GM21515 (cell line): ENCODE results near the gene MYBPH.

Experiments used
- ATAC-seq: cut with Tn5 transposase; IDR thresholded peaks from one replicate; pipeline ENCODE4 v1.9.1; 2021; ENCODE audit not compliant: unreplicated experiment

The MYBPH gene

GRCh38 chr1:203150511-203151297, 24.9 kb downstream of the MYBPH start:
- no peak for ATAC-seq

DNA sequence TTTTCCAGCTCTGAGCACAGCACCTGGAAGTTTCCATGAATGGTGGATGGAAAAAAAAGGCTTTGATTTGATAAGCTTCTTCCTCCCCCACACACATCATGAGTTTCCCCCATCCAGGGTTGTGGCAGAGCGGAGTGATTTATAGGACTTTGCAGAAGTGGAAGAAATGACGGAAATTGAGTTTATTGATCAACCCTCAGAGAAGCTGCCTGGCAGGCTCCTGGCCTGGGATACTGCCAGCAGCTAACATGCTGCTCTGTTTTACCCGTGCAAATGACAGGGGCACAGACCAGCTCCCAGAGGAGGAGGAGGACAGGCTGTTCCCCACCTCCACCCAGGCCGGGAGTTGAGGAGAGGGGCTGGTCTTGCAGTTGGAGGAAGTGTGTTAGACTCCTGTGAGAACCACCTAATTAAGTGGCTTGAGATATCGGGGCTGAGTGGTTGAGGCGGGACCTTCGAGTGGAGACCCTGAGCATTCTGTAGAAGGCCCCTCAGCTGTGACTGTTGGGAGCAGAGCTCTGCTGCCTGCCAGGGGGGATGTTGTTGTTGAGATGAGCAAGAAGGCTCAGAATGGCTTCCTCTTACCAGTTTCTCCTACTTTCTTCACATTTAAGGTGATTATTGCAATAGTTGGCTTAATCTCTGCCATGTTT, 26.3 kb downstream of the MYBPH start:
- no peak for ATAC-seq

DNA sequence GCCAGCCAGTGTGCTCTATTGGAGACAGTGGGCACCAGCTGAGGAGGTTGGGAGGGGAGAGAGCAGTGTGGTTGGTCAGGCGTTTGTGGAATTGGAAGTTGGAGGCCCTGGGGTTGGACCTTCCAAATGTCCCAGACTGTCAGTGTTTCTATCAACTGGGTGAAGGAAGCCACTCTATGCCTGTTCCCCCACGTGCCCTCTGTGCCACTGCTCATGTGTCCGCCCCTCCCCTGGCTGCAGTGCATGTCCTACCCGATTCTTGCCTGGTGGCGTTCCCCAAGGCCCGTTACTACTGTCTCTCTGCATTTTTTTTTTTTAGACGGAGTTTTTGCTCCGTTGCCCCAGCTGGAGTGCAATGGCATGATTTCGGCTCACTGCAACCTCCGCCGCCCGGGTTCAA, 27.0 kb downstream of the MYBPH start:
- ATAC-seq, result no peak

DNA sequence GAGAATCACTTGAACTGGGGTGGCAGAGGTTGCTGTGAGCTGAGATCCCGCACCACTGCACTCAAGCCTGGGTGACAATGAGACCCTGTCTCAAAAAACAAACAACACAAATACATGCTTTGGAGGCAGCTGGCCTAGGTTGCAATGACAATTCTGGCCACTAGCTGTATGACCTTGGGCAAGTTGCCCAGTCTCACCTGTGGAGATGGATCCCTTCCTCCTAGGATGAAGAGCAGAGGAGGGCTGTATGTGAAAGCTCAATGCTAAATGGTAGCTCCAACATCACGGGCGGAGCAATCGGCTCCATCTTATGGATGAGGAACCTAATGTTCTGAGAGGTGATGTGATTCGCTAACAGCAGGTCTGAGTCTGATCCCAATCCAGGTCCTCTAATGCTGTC, 27.5 kb downstream of the MYBPH start:
- ATAC-seq, result no peak

- ATAC-seq, result no peak
Measured at GRCh38 chr1:203147376-203147775, 28.2 kb downstream of the MYBPH start.

DNA sequence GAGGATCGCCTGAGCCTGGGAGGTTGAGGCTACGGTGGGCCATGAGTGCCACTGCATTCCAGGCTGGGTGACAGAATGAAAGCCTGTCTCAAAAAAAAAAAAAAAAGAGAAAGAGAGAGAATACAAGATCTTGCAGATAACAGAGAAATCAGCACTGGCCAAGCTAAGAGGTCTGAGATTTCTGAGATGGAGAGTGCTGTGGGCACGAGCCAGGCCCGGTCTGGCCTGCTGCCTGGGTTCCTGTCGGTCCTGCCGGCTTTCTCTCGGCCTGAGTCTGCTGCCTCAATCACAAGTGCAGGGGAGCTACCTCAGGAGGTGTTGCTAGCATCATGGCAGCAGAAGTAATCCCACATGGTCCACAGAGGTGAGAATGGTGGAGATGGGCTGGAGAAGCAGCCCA, 29.1 kb downstream of the MYBPH start:
- no peak for ATAC-seq

DNA sequence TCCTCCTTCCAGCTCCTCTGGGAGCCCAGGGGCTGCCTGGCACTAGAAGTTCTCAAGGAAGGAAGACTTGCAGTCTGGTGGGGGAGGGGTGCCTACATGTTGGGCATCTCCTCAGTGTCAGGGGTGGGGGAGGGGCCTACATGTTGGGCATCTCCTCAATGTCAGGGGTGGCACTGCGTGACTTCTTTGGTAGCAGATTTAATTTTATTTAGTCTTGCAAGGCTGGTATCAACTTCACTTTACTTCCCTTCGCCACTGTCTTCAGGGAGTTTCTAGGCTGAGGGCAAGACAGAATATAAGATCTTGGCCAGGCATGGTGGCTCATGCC, 29.6 kb downstream of the MYBPH start:
- ATAC-seq, result no peak

- ATAC-seq, result no peak
Measured at GRCh38 chr1:203145321-203146041, 30.1 kb downstream of the MYBPH start.

GRCh38 chr1:203144661-203145060, 31.0 kb downstream of the MYBPH start:
- ATAC-seq, result no peak

GRCh38 chr1:203143641-203144040, 32.0 kb downstream of the MYBPH start:
- no peak for ATAC-seq

DNA sequence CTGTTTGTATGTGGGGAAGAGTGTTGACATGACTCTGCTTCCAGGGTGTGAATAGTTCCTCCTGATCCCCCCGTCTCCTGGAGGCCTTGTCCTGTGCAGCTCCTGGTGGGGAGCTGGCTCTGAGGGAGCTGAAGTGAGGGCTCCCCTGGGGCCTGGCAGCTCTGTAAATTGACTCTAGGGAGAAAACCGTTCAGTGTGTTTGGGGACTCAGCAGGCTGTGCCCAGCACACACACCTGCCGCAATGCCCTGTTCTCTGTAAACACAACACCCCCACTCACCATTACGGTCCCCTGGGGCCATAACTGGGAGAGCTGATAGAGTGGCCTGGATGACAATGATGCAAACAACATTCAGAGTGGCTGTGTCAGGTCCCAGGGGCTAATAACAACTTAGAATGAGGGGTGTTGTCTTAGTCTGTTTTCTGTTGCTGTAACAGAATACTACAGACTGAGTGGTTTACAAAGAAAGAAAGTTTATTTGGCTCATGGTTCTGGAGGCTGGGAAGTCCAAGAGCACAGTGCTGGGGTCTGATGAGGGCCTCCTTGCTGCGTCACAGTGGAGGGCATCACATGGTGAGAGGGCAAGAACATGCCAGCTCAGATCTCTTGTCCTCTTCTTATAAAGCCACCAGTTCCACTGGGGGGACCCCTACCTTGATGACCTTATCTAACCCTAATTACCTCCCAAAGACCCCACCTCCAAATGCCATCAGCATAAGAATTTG, 32.8 kb downstream of the MYBPH start:
- no peak for ATAC-seq

DNA sequence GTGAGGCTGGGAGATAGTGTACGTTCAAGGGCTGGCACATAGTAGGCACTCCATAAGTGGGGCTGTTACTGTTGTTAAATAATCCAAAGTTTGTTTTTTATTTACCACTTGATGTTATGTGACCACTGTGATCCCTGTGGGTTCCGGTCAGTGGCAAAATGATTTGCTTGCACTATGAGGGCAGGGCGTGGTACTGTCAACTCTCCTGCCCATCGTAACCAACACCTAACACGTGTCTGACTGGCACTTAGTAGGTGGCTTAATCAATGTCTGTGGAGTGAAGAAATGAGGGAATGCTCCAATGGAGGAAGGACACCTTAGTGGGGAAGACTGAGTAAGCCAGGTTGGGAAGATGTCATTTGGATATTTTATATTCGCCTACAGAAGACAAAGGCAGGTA, 33.5 kb downstream of the MYBPH start:
- ATAC-seq, result no peak

GRCh38 chr1:203140743-203141520, 34.7 kb downstream of the MYBPH start:
- no peak for ATAC-seq

- ATAC-seq, result no peak
Measured at GRCh38 chr1:203139976-203140475, 35.6 kb downstream of the MYBPH start.

GRCh38 chr1:203138066-203138465, 37.6 kb downstream of the MYBPH start:
- ATAC-seq, result no peak

- ATAC-seq, result no peak
Measured at GRCh38 chr1:203137324-203137723, 38.3 kb downstream of the MYBPH start.

- ATAC-seq, result no peak
Measured at GRCh38 chr1:203136409-203137042, 39.1 kb downstream of the MYBPH start.

DNA sequence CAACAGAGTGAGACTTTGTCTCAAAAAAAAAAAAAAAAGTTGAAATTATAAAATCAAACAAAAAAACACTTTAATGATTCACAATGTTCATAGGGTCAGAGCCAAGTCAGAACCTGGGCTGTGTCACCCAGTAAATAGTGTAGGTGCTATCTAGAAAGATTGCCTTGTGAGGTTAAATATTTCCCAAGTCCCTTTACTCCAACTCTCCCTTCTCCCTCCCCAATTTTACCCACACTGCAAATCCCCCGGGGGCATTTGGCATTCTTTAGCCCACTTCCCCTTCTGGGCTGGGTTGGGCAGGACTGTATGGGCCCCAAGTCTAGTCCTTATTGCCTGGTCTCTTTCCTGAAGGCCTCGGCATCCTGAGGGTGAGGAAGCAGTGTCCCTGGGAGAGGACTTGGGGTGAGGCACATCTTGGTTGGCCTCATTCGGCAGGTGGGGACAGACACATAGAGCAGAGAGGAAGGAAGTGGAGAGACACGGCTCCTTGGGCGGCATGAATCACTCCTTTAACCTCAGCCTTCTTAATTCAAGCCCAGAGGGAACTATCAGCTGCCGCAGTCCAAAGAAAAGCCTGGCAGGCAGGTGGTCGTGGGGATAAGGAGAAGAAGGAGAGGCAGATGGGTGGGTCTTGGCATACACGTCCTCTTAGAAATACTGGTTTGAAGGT, 39.9 kb downstream of the MYBPH start:
- no peak for ATAC-seq

DNA sequence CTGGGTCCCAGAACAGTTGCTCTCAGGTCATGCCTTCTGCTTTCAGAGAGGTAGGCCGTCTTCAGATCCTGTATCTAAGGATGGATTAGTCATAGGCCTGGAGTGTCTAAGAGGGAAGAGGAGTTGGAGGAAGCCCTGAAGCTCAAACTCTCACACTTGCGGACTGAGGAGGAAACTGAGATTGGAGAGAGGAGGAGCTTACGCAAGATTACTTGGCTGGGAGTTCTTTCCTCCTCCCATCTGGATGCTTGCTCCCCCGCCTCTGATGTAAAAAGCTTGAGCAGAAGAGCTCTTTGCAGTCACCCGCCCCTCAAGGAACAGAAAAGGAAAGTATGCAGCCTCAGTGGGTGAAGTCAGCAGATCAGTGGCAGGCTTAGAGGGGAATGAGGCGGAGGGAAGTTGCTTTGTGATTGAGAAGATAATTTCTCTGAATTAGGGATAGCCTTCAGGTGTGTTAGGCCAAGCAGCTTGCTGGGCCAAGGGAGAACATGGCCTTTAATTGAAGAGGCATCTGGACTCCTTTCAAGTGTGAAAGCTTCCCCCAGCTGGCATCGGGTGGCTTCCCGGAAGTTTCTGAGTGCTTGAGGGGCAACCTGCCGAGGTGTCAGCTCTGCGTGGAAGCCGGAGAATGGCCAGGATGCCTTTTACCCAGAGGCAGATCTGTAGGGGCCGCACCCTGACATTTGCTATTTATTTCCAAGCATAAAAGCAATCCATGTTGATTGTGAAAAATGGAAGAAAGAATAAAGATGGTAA, 41.5 kb downstream of the MYBPH start:
- ATAC-seq, result no peak
